Lower leg skin (tissue), 4 donors: ENCODE results near the gene RNF11. TPM values are rescaled to one million over a fixed set of nuclear protein-coding genes. Genes with fewer than 3 reads are reported as not detected.

Source experiments
- DNase-seq, 2 donors: peaks; one replicate each; pipeline ENCODE4 v3.0.0-alpha.2; 2019; ENCODE audit warnings: low spot score in 2 of 2
- H3K4me3 ChIP-seq: fragments of 200-600 bp; sonication (generic); 2 replicates; pipeline ENCODE4 v1.5.1; 2017; ENCODE audit warnings: mild to moderate bottlenecking, low read depth; ENCODE audit not compliant: poor library complexity, severe bottlenecking
- POLR2A ChIP-seq, 2 donors: fragments of 450-650 bp; IDR thresholded peaks; one replicate each; pipeline ENCODE4 v1.6.1; 2016 to 2017; ENCODE audit warnings: antibody characterized with exemption in 2 of 2, mild to moderate bottlenecking in 1 of 2, moderate library complexity in 1 of 2
- WGBS, 2 donors: methylation state at CpG; one replicate each; pipeline ENCODE4 v1.1.5; 2018; 5-methylcytosine and 5-hydroxymethylcytosine counted together
- intact Hi-C: fragments of 100-400 bp; cut with DNase I; formaldehyde crosslinking; loops from one replicate; pipeline ENCODE4 v1.15.0; 2023; ENCODE audit warnings: low total_unique reads
- total RNA-seq, 4 donors: library from RNA; depleted of rRNA; stranded (reverse); fragments of >200 nt; gene quantifications; one replicate each; pipeline ENCODE4 v1.1.0, GENCODE V29; 2016
- TF ChIP-seq, protein P1 (sequence below), 3 donors: fragments of 450-650 bp; IDR thresholded peaks; one replicate each; pipeline ENCODE4 v1.5.1; 2016; ENCODE audit warnings: antibody characterized with exemption in 3 of 3, mild to moderate bottlenecking in 3 of 3, moderate library complexity in 2 of 3

Gene RNF11
- total RNA-seq, 4 donors from 2014 or later, result 65.4 to 95.3 (median 81.6) TPM

DNA sequence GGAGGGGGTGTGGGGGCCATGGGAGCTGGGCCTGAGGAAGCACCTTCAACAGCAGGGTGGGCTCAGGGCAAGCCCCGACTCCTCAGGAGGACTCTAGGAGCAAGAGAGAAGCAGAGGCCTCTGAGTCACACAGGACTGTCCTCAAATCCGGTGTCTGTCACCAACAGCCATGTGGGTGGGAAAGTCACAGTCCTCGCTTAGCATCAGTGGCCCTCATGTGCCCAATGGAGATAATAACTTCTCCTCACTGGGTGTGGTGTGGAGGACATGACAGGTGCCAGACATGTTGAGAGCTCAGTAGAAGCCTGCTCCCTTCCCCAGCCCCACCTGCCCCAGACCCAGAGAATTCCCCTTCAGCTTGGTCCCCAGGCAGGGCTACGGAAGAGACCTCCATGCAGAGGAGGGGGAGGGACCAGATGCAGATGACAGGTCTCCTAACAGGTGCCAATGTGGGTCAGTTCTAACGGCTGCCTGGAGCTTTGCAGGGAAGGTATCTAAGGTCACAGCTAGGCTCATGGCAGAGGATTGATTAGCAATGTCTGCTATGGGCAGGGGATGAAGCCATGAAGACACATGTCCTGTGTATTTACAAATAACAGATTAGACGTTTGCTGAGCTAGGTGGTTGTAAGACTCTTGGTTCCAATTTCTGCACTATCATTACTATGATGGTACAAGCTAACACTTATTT lies 64.1 kb downstream of the RNF11 start:
- WGBS, 2 donors, result 79 to 85% methylated on average over 6 of the region's 6 CpGs

DNA sequence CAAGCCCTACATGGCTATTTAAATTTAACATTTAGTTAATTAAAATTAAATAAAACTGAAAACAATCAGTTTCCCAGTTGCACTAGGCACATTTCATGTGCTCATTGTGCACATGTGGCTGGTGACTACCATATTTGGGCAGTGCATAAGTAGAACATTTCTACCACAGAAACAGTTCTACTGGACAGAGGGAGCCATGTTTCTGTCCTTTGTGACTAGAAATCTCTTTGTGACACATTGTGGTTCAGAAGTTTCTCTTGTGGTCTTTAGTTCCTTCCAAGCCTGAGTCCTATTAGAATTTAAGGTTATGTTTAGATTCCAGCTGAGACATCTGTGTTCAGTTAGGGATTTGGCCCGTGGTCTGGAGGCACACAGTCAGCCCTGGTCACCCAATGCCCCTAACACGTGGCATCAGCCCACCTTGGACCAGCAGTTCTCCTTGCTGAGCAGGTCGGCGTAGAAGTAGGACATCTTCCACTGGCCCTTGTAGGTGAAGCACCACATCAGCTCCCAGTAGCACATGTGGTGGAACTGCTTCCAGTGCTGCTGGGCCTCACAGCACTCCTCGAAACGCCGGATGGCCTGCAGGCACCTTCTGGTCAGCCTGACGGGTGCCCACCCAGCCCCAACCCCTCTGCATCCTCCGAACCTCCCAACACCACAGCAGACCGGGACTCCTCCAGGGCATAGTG lies 65.2 kb downstream of the RNF11 start:
- 78 to 81% methylated on average over 7 to 10 of the region's 10 CpGs for WGBS, 2 donors
- intact Hi-C loops, result no loop called here
- peak in 1 of 2 donors; percentile 64 for DNase-seq
- TF ChIP-seq POLR2A (IDR thresholded peaks at IDR 0.05), result no peak
- TF ChIP-seq, protein P1, sequence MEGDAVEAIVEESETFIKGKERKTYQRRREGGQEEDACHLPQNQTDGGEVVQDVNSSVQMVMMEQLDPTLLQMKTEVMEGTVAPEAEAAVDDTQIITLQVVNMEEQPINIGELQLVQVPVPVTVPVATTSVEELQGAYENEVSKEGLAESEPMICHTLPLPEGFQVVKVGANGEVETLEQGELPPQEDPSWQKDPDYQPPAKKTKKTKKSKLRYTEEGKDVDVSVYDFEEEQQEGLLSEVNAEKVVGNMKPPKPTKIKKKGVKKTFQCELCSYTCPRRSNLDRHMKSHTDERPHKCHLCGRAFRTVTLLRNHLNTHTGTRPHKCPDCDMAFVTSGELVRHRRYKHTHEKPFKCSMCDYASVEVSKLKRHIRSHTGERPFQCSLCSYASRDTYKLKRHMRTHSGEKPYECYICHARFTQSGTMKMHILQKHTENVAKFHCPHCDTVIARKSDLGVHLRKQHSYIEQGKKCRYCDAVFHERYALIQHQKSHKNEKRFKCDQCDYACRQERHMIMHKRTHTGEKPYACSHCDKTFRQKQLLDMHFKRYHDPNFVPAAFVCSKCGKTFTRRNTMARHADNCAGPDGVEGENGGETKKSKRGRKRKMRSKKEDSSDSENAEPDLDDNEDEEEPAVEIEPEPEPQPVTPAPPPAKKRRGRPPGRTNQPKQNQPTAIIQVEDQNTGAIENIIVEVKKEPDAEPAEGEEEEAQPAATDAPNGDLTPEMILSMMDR (IDR thresholded peaks at IDR 0.05), result no peak
- H3K4me3 ChIP-seq, result no peak overlapping the region

More for the DNA sequence above, 64.1 kb downstream of the RNF11 start:
- intact Hi-C loops, result no loop called here
- no peak overlapping the region for H3K4me3 ChIP-seq
- DNase-seq, result peak in 1 of 2 donors; percentile 50
- TF ChIP-seq, protein P1 (IDR thresholded peaks at IDR 0.05), result no peak
- TF ChIP-seq POLR2A (IDR thresholded peaks at IDR 0.05), result no peak

DNA sequence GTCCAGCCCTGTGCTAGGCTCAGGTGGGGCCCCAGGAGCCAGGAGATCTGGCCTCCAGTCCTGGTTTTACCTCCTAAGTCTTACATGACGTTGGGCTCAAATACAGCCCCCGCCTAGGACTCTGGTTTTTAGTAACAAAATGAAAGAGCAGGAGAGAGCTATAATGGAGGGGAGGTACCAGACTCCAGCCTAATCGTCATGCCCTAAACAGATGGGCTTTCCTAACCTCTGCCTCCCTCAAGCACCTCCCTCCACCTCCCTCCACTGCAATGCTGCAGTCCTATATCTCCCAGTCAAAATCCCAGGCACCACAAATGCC lies 65.7 kb downstream of the RNF11 start:
- intact Hi-C loops, result no loop called here
- TF ChIP-seq, protein P1 (IDR thresholded peaks at IDR 0.05), result no peak
- TF ChIP-seq POLR2A (IDR thresholded peaks at IDR 0.05), result no peak
- no peak for DNase-seq
- no peak overlapping the region for H3K4me3 ChIP-seq
- 69 to 86% methylated on average over 3 of the region's 3 CpGs for WGBS, 2 donors

DNA sequence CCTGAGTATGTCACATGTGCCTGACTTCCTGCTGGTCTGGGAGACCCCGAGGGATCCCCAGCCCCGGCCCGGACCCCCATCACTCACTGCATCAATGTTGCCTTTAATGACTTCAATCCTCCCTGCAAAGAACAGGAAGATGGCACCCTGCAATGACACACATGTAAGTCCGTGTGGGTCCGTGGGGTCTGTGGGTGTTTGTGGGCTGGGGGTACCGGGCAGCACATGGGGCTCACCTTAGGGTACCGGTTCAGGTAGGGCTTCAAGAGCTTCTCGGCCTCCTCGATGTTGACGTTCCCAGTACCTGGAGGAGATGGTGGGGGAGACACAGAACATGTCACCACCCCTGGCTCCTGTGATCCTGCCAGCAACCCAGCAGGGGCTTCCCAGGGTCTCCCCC lies 66.2 kb downstream of the RNF11 start:
- TF ChIP-seq POLR2A (IDR thresholded peaks at IDR 0.05), result no peak
- TF ChIP-seq, protein P1 (IDR thresholded peaks at IDR 0.05), result no peak
- no peak overlapping the region for H3K4me3 ChIP-seq
- intact Hi-C loops, result no loop called here
- peak in 1 of 2 donors; percentile 58 for DNase-seq
- 74 to 81% methylated on average over 8 to 10 of the region's 10 CpGs for WGBS, 2 donors

DNA sequence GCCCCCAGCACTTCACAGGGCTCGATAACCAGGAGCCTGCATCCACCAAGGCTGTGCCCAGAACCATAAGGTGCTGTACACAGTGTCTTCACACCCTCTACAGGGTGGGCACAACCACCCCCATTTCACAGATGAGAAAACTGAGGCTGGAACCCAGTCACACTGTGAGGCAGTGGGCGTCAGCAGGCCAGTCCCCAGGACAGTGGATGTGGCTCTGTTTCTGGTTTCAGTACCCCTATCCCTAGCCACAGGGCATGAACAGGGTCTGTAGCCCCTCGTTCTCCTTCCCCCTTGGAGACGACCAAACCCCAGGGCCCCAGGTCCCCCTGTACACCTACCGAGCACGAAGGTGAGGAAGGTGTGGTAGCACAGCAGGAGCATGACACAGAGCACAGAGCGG lies 66.7 kb downstream of the RNF11 start:
- WGBS, 2 donors, result 67 to 83% methylated on average over 4 to 7 of the region's 7 CpGs
- no peak overlapping the region for H3K4me3 ChIP-seq
- DNase-seq, result peak in 1 of 2 donors; percentile 78
- no peak for TF ChIP-seq POLR2A (IDR thresholded peaks at IDR 0.05)
- TF ChIP-seq, protein P1 (IDR thresholded peaks at IDR 0.05), result no peak
- intact Hi-C loops, result no loop called here
